Islet precursor cell (in vitro differentiated cells): Measurements from ENCODE around the gene MACROH2A2.
"Not testable (repeated sequence)": the region's sequence is repeated elsewhere in the genome, so short reads cannot be mapped to it uniquely, and the experiment has no call there.

Experiments used
- DNase-seq: peaks from one replicate; pipeline ENCODE4 v3.0.0-alpha.2; 2018

MACROH2A2 gene

GRCh38 chr10:70132098-70133029 lies 79.7 kb downstream of the MACROH2A2 start, which contains the start of gene AIFM2:
Gene AIFM2, minus strand, starts transcription at chr10:70132825. Its CDS starts 8,741 bp downstream, at chr10:70124084.
- DNase-seq = peak; percentile 90

GRCh38 chr10:70135046-70135445 lies 82.4 kb downstream of the MACROH2A2 start:
- peak; percentile 24 for DNase-seq

GRCh38 chr10:70135684-70136083 lies 83.0 kb downstream of the MACROH2A2 start:
- peak; percentile 23 for DNase-seq

- DNase-seq = peak; percentile 20
Measured at GRCh38 chr10:70137135-70137534, 84.5 kb downstream of the MACROH2A2 start.

GRCh38 chr10:70137927-70138883 lies 85.6 kb downstream of the MACROH2A2 start:
- peak; percentile 24 for DNase-seq

- DNase-seq = no peak
Measured at GRCh38 chr10:70139151-70139996, 86.7 kb downstream of the MACROH2A2 start.

- no peak for DNase-seq
Measured at GRCh38 chr10:70139997-70140250, 87.3 kb downstream of the MACROH2A2 start.

GRCh38 chr10:70140297-70140696 lies 87.7 kb downstream of the MACROH2A2 start:
- no peak for DNase-seq

- no peak for DNase-seq
Measured at GRCh38 chr10:70142555-70142954, 89.9 kb downstream of the MACROH2A2 start.

- no peak for DNase-seq
Measured at GRCh38 chr10:70144372-70145110, 91.9 kb downstream of the MACROH2A2 start.

GRCh38 chr10:70145166-70145665 lies 92.6 kb downstream of the MACROH2A2 start:
- peak; percentile 62 for DNase-seq

- peak; percentile 82 for DNase-seq
Measured at GRCh38 chr10:70145666-70146488, 93.2 kb downstream of the MACROH2A2 start.

GRCh38 chr10:70146489-70147258 lies 94.0 kb downstream of the MACROH2A2 start, which contains the start of gene TYSND1:
Gene TYSND1, minus strand, starts transcription at chr10:70146700. Its CDS starts 114 bp downstream, at chr10:70146586.
- DNase-seq = peak; percentile 99

GRCh38 chr10:70147259-70147625 lies 94.6 kb downstream of the MACROH2A2 start:
- no peak for DNase-seq

- no peak for DNase-seq
Measured at GRCh38 chr10:70148516-70148915, 95.9 kb downstream of the MACROH2A2 start.

- no peak for DNase-seq
Measured at GRCh38 chr10:70155255-70155838, 102.7 kb downstream of the MACROH2A2 start.

GRCh38 chr10:70158113-70158512 lies 105.5 kb downstream of the MACROH2A2 start:
- no peak for DNase-seq

- not testable (repeated sequence) for DNase-seq
Measured at GRCh38 chr10:70159366-70159765, 106.7 kb downstream of the MACROH2A2 start.

GRCh38 chr10:70160798-70161197 lies 108.2 kb downstream of the MACROH2A2 start:
- DNase-seq = no peak
